Femur (tissue), 1 donor: ENCODE measurements around the gene CIZ1.

Experiments used
- DNase-seq: peaks from one replicate; pipeline ENCODE4 v3.0.0-alpha.2; 2017

Gene CIZ1

DNA sequence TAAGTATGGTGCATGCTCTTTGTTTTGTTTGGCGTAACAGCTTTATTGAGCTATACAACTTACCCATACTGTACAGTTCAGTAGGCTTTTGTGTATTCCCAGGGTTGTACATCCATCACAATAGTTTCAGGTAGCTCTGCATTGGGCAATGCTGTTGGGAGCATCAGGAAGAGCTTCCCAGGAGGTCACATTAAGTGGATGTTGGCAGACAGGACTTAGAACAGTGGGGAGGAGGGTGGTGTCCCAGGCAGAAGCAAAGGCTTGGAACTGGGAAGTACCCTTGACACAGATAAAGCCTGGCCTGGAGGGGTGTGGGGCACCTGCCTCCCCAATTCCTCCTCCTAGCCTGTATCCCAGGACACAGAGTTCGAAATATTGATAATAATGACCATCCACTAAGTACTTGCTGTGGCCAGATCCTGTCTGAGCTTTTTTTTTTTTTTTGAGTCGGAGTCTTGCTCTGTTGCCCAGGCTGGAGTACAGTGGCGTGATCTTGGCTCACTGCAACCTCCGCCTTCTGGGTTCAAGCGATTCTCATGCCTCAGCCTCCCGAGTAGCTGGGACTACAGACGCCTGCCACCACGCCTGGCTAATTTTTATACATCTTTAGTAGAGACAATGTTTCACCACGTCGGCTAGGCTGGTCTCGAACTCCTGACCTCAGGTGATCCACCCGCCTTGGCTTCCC is 30.0 kb downstream of the CIZ1 start:
- DNase-seq: no peak

DNA sequence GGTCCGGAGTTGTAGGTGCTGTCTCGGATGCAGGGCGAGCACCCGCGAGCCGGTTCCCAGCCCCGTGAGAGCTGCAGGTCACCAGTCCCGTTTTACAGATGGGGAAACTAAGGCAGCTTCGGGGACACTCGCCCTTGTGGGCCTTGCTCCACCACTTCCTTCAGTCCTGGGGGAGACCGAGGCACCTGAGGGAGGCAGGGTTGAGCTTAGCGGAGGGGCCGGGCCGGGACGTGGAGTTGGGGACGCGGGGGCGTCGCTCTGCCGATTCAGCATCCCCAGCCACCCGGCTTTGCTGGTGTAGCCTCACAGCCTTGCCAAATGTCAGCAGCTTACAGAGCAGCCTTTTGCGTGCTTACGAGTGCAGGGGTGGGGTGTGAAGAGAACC is 30.8 kb downstream of the CIZ1 start:
- DNase-seq: no peak

DNA sequence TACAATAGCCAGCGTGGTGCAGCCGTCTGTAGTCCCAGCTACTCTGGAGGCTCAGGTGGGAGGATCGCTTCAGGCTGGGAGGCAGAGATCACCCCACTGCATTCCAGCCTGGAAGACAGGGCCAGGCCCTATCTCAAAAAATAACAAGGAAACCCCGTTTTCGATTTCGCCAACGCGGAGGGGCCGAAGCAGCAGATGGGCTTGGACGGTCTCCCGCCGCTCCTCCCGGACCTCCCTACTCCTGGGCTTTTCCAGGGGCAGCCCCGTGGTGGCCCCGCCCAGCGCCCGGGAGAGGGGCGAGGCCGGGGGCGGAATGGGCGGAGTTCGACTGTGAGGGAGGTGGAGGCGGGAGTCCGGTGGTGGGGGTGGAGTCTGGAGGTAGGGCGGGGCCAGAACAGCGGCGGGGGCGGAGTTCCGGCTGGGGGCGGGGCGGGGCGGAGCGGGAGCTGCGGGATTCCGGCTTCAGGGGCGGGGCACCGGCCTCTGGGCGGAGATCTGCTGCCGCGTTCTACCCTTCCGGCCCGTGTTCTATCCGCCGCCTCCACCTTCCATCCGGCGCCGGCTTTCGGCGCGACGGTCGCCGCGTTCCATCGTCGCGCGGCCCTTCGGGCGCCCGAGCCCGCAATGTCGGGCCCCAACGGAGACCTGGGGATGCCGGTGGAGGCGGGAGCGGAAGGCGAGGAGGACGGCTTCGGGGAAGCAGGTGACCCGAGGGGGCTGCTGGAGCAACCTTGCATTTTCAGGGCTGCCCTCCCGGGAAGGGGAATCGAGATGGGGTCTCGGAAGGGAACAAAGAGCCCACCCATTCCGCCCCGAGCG is 31.4 kb downstream of the CIZ1 start, which contains the start of gene BBLN:
Gene BBLN, plus strand, starts transcription at position 482 of the 819 bp plus-strand sequence. Its CDS starts 143 bp downstream, at position 625.
- peak; percentile 98 for DNase-seq

DNA sequence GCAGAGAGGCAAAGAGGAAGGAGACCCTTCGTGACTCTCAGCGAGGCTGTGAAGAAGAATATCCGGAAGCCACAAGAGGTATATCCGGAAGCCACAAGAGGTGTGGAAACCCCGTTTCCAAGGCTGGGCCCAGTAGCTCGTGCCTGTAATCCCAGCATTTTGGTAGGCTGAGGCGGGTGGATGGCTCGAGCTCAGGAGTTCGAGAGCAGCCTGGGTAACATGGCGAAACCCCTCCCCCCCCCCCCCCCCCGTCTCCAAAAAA is 31.9 kb downstream of the CIZ1 start:
- no peak for DNase-seq

DNA sequence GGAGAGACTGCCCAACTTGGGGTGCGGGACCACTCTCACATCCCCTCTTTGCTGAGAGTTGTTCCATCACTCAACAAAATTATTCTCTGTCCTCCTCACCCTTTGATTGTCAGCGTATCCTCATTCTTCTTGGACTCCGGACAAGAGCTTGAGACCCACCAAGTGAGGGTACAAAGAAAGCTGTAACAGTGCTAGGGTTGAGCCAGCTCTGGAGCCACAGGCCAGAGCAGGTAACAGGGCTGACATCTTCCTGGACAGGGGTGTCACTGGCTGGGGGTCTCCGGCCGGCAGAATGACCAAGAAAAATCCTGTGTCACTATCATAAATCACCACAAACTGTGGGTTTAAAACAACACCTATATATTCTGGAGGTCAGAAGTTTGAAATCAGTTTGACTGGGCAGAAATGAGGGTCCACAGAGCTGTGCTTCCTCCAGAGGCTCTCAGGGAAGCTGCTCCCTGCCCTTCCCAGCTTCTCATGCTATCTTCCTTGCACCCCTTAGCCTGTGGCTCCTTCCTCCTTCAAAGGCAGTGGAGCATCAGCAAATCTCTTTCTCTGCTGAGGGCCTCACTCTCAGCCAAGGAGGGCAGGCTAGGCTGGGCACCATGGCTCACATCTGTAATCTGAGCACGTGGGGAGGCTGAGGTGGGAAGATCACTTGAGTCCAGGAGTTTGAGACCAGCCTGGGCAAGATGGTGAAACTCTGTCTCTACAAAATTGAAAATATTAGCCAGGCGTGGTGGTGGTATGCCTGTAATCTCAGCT is 35.5 kb downstream of the CIZ1 start:
- no peak for DNase-seq

DNA sequence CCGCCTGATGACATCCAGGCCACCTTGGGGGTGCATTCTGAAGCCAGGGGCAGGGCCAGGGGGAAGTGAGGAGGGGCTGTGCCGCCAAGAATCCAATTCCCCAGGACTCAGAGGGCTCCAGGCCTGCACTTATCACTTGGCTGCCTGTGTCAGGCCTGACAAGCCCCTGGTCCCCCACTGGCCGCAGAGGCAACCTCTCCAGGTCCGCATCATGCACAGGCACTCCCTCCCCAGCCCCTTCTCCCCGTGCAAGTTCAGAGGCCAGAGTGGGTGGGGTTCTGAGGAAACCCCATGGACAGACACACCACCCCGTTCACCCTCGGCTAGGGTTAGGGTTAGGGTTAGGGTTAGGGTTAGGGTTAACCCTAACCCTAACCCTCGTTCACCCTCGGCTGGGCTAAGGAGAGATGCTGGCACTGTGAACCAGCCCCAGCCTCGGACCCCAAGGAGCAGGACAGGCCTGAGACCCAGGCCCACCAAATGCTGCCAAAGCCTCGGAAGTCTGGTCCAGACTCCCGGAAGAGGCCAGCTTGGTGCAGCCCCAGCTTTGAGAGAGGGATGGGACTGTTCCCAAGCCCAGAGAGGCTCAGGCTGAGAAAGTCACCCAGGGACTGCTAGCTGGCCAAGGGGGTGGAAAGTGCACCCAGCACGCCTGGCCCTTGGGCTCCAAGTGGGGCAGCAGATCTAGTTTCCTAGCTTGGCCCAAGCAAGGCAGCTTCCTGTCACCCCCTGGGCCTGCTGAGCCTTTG is 37.3 kb downstream of the CIZ1 start:
- no peak for DNase-seq

DNA sequence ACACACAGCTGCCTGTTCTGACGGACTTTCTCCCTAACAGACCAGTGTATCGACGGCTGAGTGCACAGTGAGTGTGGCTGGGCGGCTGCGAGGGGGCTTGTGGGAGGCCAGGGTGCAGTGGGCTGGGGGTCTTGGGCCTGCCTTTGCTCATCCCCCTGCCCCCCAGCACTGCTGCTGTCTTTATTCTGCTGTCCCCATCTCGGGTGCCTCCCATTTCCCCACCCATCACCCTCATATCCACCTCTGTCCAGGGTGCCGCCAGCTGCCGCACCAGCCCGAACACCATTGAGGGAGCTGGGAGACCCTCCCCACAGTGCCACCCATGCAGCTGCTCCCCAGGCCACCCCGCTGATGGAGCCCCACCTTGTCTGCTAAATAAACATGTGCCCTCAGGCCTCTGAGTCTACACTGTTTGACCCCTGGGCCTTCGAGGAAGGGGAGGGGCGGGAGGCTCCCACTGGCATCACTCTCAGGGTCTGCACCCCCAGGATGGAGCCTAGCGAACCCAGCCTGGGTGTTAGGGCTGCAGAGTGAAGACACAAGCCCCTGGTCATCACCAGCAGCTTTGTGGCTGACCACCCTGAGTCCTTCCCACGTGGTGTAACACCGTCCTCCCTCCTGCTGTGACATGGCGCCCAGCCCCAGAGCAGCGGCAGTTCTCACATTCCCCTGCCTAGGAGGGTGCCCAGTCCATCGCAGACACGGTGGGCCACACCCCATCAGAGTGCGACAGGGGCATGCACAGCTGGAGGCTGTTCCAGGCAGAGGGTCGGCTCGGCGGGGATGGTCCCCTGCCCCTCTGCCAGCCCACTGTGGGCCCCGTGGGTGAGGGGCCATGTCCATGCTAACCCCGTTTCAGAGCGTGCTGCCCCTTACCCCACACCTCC is 38.1 kb downstream of the CIZ1 start:
- no peak for DNase-seq

DNA sequence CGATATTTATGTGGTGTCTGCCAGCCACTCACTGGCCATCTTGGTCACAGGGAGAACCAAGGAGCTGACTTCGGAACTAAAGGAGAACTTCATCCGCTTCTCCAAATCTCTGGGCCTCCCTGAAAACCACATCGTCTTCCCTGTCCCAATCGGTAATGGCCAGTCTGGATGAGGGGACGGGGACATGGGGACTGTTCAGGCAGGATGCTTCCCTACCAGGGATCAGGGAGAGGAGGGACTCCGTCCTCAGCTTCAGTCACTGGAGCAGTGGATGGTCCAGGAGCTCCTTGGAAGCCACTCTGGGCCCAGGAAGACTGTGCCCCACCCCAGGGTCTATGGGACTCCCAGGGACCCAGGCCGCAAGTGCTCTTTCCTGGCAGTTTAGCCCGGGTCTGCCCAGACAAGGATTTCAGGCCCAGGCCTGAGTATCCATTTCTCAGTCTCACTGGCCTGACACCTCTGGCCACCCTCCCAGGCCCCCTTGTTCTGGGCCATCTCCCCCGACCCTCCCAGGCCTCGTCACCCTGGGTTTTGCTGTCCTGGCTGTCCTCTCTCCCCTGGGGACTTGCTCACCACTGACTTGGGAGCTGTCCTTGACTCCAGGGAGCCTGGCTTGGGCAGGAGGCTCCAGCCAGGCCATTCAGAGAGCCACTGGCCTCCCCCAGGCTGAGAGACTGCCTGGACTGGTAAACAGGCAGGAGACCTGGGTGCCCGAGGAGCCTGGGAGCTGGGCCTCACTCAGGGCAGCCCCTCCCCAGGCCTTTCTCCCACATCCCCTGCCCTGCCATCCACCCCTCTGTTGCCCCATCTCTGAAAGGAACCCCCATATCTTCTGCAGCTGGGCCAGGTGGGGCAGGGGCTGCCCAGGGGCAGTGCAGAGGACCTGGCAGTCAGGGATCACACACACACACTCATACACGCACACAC is 39.0 kb downstream of the CIZ1 start:
- DNase-seq: peak; percentile 18

DNA sequence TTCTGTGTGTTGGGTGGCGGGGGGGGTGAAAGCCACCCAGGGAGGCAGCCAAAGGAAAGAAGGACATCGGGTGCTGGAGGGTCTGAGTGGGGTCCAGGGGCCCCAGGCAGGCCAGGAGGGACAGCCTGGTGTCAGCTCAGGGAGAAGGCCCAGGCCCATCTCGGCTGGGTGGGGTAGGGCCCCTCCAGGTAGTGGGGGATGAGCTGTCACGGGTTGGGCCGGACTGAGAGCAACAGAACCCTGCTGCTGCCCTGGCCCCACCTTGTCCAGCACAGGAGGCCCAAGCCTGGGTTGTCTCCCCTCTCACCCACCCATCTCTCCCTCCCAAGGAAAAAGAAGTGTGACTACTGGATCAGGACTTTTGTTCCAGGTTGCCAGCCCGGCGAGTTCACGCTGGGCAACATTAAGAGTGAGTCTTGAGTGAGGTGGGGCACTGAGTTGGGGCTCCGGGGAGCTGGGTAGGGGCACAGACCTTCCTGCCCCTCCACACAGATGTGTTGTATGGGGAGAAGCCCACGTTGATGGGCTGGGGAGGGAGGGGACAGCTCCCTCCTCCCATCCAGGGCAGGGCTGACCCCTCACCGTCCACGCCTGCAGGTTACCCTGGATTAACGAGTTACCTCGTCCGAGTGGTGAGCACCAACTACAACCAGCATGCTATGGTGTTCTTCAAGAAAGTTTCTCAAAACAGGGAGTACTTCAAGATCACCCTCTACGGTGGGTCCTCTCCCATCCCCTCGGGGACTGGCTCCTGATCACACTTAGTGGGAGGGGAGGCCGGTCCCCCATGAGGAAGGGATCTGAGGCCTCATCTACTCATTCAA is 39.9 kb downstream of the CIZ1 start:
- DNase-seq: no peak

DNA sequence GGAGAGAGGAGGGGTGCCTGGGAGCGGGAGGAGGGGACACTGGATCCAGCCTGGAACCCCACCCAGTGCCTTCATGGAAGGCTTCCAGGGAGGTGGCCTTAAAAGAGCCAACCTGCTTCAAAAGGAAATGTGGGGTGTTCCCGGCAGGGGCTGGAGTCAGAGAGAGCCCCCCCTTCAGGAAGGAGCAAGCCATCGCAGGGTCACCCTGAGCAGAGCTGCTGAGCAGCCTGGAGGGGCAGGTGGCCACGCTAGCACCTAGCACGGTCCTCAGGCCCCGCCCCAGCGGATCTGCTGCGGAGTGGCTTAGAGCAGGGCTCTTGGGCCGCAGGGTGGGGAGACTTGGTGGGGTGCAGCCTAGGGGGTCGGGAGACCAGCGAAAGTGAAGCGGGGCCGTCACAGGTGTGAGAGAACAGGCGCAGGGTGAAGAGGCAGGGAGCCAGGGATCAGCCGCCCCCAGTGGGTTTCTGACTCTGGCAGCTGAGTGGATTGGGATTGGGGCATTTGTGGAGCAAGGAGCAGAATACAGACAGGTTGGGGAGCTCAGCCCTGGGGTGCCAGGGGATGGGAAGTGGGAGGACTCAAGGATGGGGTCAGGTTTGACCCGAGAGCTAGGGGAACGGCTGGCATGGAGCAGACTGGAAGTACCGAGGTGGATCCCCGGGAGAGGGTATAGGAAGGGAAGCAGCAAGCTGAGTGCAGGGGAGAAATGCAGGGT is 40.6 kb downstream of the CIZ1 start:
- DNase-seq: peak; percentile 27

DNA sequence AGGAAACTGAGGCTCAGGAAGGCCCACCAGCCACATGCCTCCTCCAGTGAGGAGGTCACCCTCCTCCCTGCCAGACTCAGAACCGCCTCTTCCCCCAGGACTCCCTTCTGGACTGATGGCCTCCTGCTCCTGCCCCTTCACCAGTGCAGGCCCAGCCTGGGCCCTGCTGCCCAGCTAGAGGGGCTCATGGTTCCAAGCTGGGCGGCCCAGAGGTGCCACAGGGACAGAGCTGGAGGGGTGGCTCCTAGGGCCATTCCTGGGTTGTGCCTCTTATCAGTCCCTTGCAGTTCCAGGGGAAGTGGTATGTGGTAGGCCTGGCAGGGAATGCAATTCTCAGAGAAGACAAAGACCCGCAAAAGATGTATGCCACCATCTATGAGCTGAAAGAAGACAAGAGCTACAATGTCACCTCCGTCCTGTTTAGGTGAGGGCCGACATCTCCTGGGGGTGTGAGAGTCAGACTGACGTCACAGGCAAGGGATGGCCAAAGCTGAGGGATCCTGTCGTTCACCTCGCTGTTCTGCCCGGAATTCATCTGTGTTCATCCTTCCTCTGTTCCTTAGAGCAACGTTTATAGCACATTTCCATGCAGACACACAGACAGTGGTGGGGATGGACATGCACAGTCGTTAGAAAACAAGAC is 41.3 kb downstream of the CIZ1 start:
- no peak for DNase-seq

DNA sequence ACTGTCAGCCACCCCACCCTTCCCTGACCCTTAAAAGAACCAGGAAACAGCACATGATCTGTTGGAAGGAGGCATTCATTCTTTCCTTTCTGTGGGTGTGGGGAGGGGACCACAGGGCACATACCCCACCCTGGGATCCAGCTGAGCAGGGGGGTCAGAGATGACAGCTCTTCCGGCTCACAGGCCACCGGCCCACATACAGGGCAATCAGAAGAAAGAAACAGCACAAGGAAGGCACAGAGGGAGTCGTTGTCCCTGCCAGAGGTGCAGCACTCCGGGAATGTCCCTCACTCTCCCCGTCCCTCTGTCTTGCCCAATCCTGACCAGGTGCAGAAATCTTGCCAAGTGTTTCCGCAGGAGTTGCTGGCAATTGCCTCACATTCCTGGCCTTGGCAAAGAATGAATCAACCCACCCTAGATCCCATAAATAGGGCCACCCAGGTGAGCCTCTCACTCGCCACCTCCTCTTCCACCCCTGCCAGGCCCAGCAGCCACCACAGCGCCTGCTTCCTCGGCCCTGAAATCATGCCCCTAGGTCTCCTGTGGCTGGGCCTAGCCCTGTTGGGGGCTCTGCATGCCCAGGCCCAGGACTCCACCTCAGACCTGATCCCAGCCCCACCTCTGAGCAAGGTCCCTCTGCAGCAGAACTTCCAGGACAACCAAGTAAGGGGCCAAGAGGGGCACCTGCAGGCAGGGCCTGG is 42.2 kb downstream of the CIZ1 start, which contains the start of gene LCN2:
Gene LCN2, plus strand, starts transcription at position 453 of the 701 bp plus-strand sequence. Its CDS starts 73 bp downstream, at position 526.
- peak; percentile 29 for DNase-seq

DNA sequence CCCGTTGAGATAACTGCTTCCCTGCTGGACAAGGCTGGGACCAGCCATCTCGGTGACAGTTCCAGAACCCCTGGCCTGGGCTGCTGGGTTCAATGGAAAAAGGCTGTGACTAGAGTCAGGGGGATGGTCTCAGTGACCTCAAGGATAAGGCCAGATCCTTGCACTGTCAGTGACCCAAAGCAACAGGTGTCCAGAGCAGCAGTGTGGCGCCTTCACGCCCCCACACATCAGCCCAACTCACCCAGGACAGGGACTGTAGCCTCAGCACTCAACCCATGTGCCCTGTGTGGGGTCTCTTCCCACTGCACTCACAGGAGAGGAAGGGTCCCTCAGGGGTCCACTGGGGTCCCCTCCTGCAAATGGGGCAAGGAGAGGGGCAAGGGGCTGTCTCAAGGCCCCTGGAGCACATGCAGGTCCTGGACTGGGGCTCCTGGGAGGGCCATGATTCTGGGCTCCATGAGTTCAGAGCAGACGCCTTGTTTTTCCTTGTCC is 42.8 kb downstream of the CIZ1 start:
- no peak for DNase-seq

DNA sequence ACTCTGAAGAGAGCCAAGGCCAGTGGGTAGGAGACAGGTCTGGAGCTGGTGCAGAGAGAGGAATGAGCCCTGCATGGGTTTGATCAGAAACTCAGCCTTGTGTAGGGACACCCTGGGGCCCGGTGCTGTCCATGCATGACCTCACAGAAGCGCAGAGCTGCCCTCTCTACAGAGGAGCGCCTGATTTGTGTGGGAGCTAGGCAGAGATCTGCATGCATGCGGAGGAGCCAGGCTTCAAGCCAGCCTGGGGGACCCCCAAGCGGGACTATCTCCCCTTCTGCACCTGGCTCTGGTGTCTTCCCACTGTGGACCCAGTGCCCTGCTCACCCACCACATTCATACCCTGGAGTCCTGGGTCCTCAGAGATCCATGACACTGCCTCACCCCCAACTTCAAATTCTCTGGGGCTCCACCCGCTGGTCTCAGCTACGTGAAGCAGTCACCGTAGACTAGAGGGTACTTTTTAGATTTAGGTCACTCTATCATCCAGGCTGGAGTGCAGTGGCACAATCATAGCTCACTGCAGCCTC is 44.7 kb downstream of the CIZ1 start:
- DNase-seq: no peak

DNA sequence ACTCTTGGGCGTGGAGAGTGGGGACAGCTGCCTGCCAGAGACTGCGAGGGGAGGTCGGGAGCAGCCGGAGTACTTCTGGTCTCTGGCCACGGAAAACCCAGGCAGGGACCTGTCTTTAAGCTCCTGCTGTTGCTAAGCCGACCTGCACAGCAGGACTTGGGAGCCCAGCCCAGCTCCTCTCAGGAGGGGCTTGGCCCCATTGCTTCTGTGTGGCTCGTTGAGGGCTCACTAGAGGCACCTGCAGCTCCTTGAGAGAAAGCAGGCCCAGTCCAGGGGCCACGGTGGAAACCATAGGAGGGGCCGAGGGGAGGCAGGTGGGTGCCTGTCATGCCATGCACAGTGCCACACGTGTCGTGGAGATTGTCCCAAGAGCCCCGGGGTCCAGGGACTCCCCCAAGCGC is 45.4 kb downstream of the CIZ1 start:
- DNase-seq: no peak

DNA sequence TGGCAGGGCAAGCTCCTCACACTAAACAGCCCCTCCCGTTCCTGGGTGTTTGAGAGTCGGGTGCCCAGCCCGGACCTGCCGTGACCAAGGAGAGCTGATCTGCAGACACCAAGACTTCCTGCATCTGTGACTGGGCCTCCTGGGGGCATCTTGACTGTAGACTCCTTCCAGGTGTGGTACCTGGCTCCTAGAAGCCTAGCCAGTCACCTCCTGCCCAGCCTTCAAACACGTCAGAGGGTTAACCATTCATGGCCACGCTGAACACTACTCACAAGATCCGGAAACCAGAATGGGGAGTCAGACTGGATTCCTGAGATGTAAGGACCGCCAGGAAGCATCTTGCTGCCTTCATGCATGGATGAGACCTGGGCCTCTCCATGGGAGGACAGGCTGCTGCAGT is 45.8 kb downstream of the CIZ1 start:
- no peak for DNase-seq
